Activated CD4-positive, alpha-beta memory T cell treated with anti-CD3 and anti-CD28 coated beads, Interleukin-2, amount 10 ng/mL, durations not matched to agents 7 days and 5 days (primary cell): ENCODE data around the gene TMEM54. TPM values are rescaled to one million over a fixed set of nuclear protein-coding genes. Genes with fewer than 3 reads are reported as not detected.
"Not testable (repeated sequence)": the region's sequence is repeated elsewhere in the genome, so short reads cannot be mapped to it uniquely, and the experiment has no call there.

Source experiments
- CTCF ChIA-PET: fragments of 350-600 bp; sonication (Branson Sonifier 250); formaldehyde crosslinking; loops from one replicate; lab custom pipeline; 2021; ENCODE audit warnings: antibody characterized with exemption, inconsistent platforms; lab: Charles Lee
- POLR2A ChIA-PET: fragments of 350-600 bp; sonication (Branson Sonifier 250); formaldehyde crosslinking; loops from one replicate; lab custom pipeline; 2021; ENCODE audit warnings: antibody characterized with exemption; lab: Charles Lee
- DNase-seq: peaks from one replicate; pipeline ENCODE4 v3.0.0-alpha.2; 2020
- H3K27ac Mint-ChIP-seq: one replicate; pipeline ENCODE4 v1.8.0; 2021; ENCODE audit warnings: mild to moderate bottlenecking, mixed read lengths
- H3K27me3 Mint-ChIP-seq: one replicate; pipeline ENCODE4 v1.8.0; 2021; ENCODE audit warnings: mixed read lengths
- H3K36me3 Mint-ChIP-seq: one replicate; pipeline ENCODE4 v1.8.0; 2021; ENCODE audit warnings: low read depth, mixed read lengths
- H3K4me1 Mint-ChIP-seq: one replicate; pipeline ENCODE4 v1.8.0; 2021; ENCODE audit warnings: mixed read lengths
- H3K4me3 Mint-ChIP-seq: one replicate; pipeline ENCODE4 v1.8.0; 2021; ENCODE audit warnings: mild to moderate bottlenecking, mixed read lengths
- H3K9me3 Mint-ChIP-seq: one replicate; pipeline ENCODE4 v1.8.0; 2021; ENCODE audit warnings: mixed read lengths
- total RNA-seq, 2 experiments: library from RNA; stranded (reverse); gene quantifications; one replicate each; pipeline ENCODE4 v1.2.3, GENCODE V29; 2021

The TMEM54 gene
- total RNA-seq, 2 experiments from 2014 or later: not detected

GRCh38 chr1:32915766-32916706 lies 14.8 kb upstream of the TMEM54 start:
- no peak for DNase-seq
- Mint-ChIP-seq H3K27me3 (peaks cover 30% of the 10 kb centered on the region), H3K27ac (no peak overlapping the region), H3K36me3 (no peaks in the 10 kb centered on the region), H3K4me1 (peaks cover 22% of the 10 kb centered on the region), H3K4me3 (no peak overlapping the region), H3K9me3 (no peaks in the 10 kb centered on the region)
- ChIA-PET CTCF (no interaction called here), POLR2A (no interaction called here)

DNA sequence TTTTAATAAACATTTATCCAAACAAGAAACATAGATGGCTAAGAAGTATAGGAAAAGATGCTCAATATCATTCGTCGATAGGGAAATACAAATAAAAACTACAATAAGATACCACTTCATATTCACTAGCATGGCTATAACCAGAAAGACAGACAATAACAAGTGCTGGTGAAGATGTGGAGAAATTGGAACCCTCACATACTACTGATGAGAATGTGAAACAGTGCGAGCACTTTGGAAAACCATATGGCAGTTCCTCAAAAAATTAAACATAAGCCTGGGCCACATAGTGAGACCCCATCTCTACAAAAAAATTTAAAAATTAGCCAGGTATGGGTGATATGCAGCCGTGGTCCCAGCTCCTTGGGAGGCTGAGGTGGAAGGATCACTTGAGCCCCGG lies 9.1 kb upstream of the TMEM54 start:
- peaks cover 25% of the 10 kb centered on the region for H3K27me3 Mint-ChIP-seq
- H3K4me3 Mint-ChIP-seq: no peak overlapping the region
- H3K9me3 Mint-ChIP-seq: no peaks in the 10 kb centered on the region
- ChIA-PET POLR2A (no interaction called here), CTCF (interaction anchor here (0.9 kb wide), 1 partner anchor 18 kb away, joined by 3 read pairs; no protein-coding TSS in a partner anchor)
- no peak for DNase-seq
- no peaks in the 10 kb centered on the region for H3K4me1 Mint-ChIP-seq
- H3K36me3 Mint-ChIP-seq: no peaks in the 10 kb centered on the region
- no peak overlapping the region for H3K27ac Mint-ChIP-seq

DNA sequence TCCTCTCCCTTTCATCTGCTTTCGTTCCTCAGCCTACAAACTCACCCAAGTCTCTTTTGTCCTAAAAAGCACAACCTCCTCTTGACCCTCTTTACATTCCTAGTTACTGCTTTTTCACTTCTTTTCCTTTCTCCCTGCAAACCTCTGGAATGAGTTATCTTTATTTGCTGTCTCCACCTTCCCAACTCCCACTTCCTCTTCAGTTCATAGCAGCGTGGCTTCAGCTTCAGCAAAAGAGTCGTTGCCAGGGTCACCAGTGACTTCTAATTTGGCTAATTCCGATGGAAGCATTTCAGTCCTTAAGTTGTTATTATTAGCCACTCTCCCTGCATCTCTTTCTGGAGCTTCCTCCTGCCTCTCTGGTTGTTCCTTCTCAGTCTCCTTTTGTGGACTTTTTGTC lies 6.2 kb upstream of the TMEM54 start:
- Mint-ChIP-seq H3K4me1 (no peaks in the 10 kb centered on the region), H3K27ac (no peak overlapping the region), H3K36me3 (no peaks in the 10 kb centered on the region), H3K4me3 (no peak overlapping the region), H3K9me3 (no peaks in the 10 kb centered on the region), H3K27me3 (peaks cover 32% of the 10 kb centered on the region)
- DNase-seq: no peak
- ChIA-PET CTCF (interaction anchor here (1.1 to 1.8 kb wide), 3 partner anchors 14 to 43 kb away, joined by 3 to 5 read pairs (median 5); no protein-coding TSS in a partner anchor), POLR2A (no interaction called here)

- POLR2A ChIA-PET: no interaction called here
- Mint-ChIP-seq H3K9me3 (no peaks in the 10 kb centered on the region), H3K36me3 (no peaks in the 10 kb centered on the region), H3K4me3 (no peak overlapping the region), H3K27ac (no peak overlapping the region), H3K4me1 (peaks cover 4% of the 10 kb centered on the region), H3K27me3 (peaks cover 39% of the 10 kb centered on the region)
- CTCF ChIA-PET: interaction anchor here (1.1 to 1.3 kb wide), 2 partner anchors 13 to 43 kb away, joined by 3 to 5 read pairs; no protein-coding TSS in a partner anchor
- no peak for DNase-seq
These were observed 5.5 kb upstream of the TMEM54 start for GRCh38 chr1:32906654-32907053.

DNA sequence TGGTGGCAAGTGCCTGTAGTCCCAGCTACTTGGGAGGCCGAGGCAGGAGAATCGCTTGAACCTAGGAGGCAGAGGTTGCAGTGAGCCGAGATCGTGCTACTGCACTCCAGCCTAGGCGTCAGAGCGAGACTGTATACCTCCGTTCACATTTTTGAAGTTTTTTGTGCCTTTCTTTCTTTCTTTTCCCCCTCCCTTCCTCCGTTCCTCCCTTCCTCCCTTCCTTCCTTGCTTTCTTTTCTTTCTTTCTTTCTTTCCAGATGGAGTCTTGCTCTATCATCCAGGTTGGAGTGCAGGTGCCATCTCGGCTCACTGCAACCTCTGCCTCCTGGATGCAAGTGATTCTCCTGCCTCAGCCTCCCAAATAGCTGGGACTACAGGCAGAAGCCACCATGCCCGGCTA lies 4.4 kb upstream of the TMEM54 start:
- H3K27ac Mint-ChIP-seq, H3K9me3 Mint-ChIP-seq, POLR2A ChIA-PET, DNase-seq, H3K4me1 Mint-ChIP-seq, H3K36me3 Mint-ChIP-seq, H3K4me3 Mint-ChIP-seq, CTCF ChIA-PET: not testable (repeated sequence)
- H3K27me3 Mint-ChIP-seq: peaks cover 44% of the 10 kb centered on the region

DNA sequence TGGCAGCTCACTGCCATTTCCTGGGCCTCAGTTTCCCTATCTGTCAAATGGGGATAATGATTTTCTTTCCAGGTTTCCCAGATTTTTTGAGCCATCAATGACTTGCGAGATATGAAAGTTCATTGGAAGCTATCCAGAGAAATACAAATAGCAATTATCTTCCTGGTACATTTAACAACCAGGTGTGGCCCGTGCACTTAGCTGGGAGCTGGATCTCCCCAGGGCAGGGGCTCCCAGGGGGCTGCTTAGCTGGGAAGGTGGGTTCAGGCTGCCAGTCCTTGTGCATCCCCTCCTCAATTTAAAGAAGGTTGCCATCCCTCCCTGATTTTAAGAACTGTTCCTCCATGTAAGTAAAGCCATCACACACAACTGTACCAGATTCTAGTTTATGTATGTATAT lies 3.6 kb upstream of the TMEM54 start:
- H3K27ac Mint-ChIP-seq: no peak overlapping the region
- DNase-seq: no peak
- peaks cover 10% of the 10 kb centered on the region for H3K4me1 Mint-ChIP-seq
- peaks cover 45% of the 10 kb centered on the region for H3K27me3 Mint-ChIP-seq
- ChIA-PET CTCF (no interaction called here), POLR2A (no interaction called here)
- no peaks in the 10 kb centered on the region for H3K36me3 Mint-ChIP-seq
- no peaks in the 10 kb centered on the region for H3K9me3 Mint-ChIP-seq
- H3K4me3 Mint-ChIP-seq: no peak overlapping the region

GRCh38 chr1:32903991-32904785 lies 3.0 kb upstream of the TMEM54 start:
- H3K9me3 Mint-ChIP-seq: no peaks in the 10 kb centered on the region
- ChIA-PET CTCF (interaction anchor here (1.1 kb wide), 1 partner anchor 12 kb away, joined by 4 read pairs; no protein-coding TSS in a partner anchor), POLR2A (no interaction called here)
- H3K4me1 Mint-ChIP-seq: peaks cover 10% of the 10 kb centered on the region
- no peak overlapping the region for H3K27ac Mint-ChIP-seq
- DNase-seq: no peak
- no peak overlapping the region for H3K4me3 Mint-ChIP-seq
- H3K36me3 Mint-ChIP-seq: no peaks in the 10 kb centered on the region
- peaks cover 47% of the 10 kb centered on the region for H3K27me3 Mint-ChIP-seq

DNA sequence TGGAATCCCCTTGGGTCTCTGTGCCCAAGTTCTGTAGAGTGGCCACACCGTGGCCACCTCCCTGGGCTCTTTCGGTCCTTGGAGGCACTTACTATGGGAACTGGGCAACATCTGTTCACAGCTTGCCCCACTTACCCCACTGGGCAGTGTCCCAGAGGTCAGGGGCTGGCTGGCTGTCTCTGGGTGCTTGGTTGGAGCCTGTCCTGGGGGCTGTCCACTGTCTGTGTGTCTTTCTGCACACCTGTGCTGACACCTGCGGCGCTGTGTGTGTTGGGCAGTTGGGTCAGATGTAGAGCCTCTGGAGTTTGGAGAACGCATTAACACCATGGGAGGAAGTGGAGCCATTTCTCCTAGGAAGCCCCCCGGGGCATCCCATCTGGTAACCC lies 1.3 kb upstream of the TMEM54 start:
- peaks cover 10% of the 10 kb centered on the region for H3K4me1 Mint-ChIP-seq
- DNase-seq: no peak
- ChIA-PET POLR2A (interaction anchor here (1.0 kb wide), 1 partner anchor 20 kb away, joined by 3 read pairs; no protein-coding TSS in a partner anchor), CTCF (interaction anchor here (1.5 kb wide), 1 partner anchor 26 kb away, joined by 5 read pairs; no protein-coding TSS in a partner anchor)
- H3K4me3 Mint-ChIP-seq: no peak overlapping the region
- no peak overlapping the region for H3K27ac Mint-ChIP-seq
- peaks cover 48% of the 10 kb centered on the region for H3K27me3 Mint-ChIP-seq
- H3K9me3 Mint-ChIP-seq: no peaks in the 10 kb centered on the region
- no peaks in the 10 kb centered on the region for H3K36me3 Mint-ChIP-seq

DNA sequence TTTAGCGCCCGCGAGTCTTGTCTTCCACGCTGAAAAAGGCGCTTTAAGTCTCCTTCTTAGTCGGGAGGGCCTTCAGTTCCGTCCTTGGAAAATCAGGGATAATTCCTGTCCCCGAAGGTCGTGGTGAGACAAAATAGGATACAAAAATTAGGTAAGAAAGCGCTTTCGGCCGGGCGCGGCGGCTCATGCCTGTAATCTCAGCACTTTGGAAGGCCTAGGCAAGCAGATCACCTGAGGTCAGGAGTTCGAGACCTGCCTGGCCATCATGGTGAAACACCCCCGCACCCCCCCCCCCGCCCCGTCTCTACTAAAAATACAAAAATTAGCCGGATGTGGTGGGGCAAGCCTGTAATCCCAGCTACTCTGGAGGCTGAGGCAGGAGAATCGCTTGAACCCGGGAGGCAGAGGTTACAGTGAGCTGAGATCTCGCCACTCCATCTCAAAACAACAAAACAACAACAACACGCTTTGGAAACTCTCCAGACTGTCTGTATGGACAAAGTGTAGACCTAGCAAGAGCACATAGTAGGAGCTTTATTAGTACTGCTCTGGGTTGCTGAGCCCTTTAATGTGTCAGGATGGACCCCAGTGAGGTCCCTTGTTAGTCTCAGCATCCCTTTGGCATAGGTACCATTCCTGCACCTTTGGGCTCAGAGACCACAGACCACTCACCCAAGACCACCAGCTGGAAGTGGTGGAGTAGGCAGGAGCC lies 790 bp upstream of the TMEM54 start:
- no peaks in the 10 kb centered on the region for H3K36me3 Mint-ChIP-seq
- peaks cover 10% of the 10 kb centered on the region for H3K4me1 Mint-ChIP-seq
- CTCF ChIA-PET: interaction anchor here (1.5 kb wide), 1 partner anchor 26 kb away, joined by 5 read pairs; no protein-coding TSS in a partner anchor
- no peak overlapping the region for H3K27ac Mint-ChIP-seq
- POLR2A ChIA-PET: interaction anchor here (1.0 kb wide), 1 partner anchor 20 kb away, joined by 3 read pairs; no protein-coding TSS in a partner anchor
- H3K9me3 Mint-ChIP-seq: no peaks in the 10 kb centered on the region
- DNase-seq: no peak
- peaks cover 51% of the 10 kb centered on the region for H3K27me3 Mint-ChIP-seq
- peak overlapping the region; percentile 68 for H3K4me3 Mint-ChIP-seq

- Mint-ChIP-seq H3K4me3 (peak overlapping the region; percentile 32), H3K36me3 (no peaks in the 10 kb centered on the region), H3K4me1 (peaks cover 10% of the 10 kb centered on the region), H3K27me3 (peaks cover 58% of the 10 kb centered on the region), H3K27ac (no peak overlapping the region), H3K9me3 (no peaks in the 10 kb centered on the region)
- CTCF ChIA-PET: no interaction called here
- POLR2A ChIA-PET: no interaction called here
- DNase-seq: no peak
These were observed 726 bp downstream of the TMEM54 start for GRCh38 chr1:32900371-32900955.

DNA sequence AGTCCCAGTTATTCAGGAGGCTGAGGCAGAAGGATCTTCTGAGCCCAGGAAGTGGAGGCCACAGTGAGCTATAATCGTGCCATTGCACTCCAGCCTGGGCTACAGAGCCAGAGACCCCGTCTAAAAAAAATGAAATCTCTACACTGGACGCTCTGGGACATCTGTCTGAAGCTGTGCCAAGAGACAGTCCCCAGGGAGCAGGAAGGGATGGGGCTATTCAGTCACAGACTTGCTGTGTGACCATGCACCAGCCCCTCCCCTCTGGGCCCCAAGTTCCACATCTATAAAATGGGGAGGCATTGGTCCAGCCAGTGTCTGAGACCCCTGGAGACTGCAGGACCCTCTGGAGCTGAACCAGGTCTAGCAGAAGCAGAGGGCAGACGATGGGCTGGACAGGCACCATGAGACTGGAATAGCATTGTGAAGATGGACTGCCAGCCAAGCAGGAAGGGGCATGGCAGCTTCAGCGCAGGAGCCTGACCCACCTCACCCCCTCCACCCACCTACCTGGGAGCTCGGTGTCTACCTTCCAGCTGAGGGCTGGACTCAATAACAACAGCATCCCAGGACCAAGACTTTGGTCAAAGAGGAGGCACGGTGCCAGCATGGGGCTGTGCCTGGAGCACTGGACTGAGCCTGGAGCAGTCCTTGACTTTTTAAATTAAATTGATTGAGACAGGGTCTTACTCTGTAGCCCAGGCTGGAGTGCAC lies 1.4 kb downstream of the TMEM54 start:
- no peaks in the 10 kb centered on the region for H3K36me3 Mint-ChIP-seq
- ChIA-PET CTCF (interaction anchor here (1.1 kb wide), 1 partner anchor 10 kb away, joined by 4 read pairs; no protein-coding TSS in a partner anchor), POLR2A (no interaction called here)
- peaks cover 57% of the 10 kb centered on the region for H3K27me3 Mint-ChIP-seq
- no peak overlapping the region for H3K4me3 Mint-ChIP-seq
- H3K27ac Mint-ChIP-seq: no peak overlapping the region
- H3K4me1 Mint-ChIP-seq: peaks cover 10% of the 10 kb centered on the region
- no peaks in the 10 kb centered on the region for H3K9me3 Mint-ChIP-seq
- DNase-seq: no peak
